ENCODE measurements around the gene ARAP2. TPM values are rescaled to one million over a fixed set of nuclear protein-coding genes. Genes with fewer than 3 reads are reported as not detected.
A peak's percentile ranks its signal among the peaks of the same experiment; 100 is the strongest.

Gene ARAP2
- total RNA-seq, 2 experiments from 2014 or later = 35.8 to 49.7 TPM

DNA sequence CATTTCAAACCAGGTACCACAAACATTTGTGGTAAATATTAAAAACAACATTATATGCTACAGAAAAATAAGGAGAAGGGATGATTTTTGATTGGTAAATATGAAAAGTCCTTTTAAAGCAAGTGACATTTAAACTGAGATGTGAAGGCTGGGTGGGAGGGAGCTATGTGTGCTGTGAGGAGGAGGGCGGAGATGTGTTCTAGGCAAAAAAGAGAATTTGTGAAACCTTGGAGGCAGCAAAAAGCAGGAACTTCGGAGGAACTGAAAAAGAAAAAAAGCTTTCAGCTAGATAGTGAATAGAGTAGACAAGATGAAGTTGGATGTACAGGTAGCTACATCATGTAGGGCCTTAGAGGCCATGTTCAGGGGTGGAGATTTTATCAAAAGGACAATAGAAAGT, 10.1 kb upstream of the ARAP2 start:
- peaks cover 43% of the 10 kb centered on the region for H3K4me1 Mint-ChIP-seq
- H3K27ac Mint-ChIP-seq = peak overlapping the region; percentile 22
- peaks cover 2% of the 10 kb centered on the region for H3K36me3 Mint-ChIP-seq (ENCODE audit: low read depth)
- H3K4me3 Mint-ChIP-seq = no peak overlapping the region
- no peak for DNase-seq
- peaks cover under 1% of the 10 kb centered on the region for H3K27me3 Mint-ChIP-seq
- ChIA-PET POLR2A (no interaction called here), CTCF (interaction anchor here (0.7 to 1.9 kb wide), 5 partner anchors 9 to 145 kb away, joined by 3 to 8 read pairs (median 3); partner anchors contain the start of gene ARAP2)
- no peaks in the 10 kb centered on the region for H3K9me3 Mint-ChIP-seq

DNA sequence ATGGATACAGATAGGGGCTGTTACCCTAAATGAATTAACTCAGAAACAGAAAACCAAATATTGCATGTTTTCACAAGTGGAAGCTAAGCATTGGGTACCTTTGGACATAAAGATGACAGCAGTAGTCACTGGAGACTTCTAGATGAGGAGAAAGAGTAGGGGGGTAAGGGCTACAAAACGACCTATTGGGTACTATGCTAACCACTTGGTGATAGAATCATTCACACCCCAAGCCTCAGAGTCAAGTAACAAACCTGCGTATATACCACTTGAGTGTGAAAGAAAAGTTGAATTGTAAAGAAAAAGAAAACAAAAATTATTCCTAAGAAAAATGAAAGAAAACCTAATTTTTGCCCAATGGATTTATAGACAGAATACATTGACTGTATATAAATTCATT, 7.7 kb upstream of the ARAP2 start:
- Mint-ChIP-seq H3K27ac (no peak overlapping the region), H3K36me3 (ENCODE audit: low read depth) (no peaks in the 10 kb centered on the region), H3K4me3 (no peak overlapping the region), H3K4me1 (peaks cover 44% of the 10 kb centered on the region), H3K9me3 (no peaks in the 10 kb centered on the region), H3K27me3 (peaks cover 8% of the 10 kb centered on the region)
- DNase-seq = no peak
- ChIA-PET POLR2A (interaction anchor here (0.6 kb wide), 1 partner anchor 34 kb away, joined by 4 read pairs; no protein-coding TSS in a partner anchor), CTCF (interaction anchor here (0.6 to 1.7 kb wide), 3 partner anchors 8 to 16 kb away, joined by 3 to 11 read pairs (median 3); partner anchors contain the start of gene ARAP2)

DNA sequence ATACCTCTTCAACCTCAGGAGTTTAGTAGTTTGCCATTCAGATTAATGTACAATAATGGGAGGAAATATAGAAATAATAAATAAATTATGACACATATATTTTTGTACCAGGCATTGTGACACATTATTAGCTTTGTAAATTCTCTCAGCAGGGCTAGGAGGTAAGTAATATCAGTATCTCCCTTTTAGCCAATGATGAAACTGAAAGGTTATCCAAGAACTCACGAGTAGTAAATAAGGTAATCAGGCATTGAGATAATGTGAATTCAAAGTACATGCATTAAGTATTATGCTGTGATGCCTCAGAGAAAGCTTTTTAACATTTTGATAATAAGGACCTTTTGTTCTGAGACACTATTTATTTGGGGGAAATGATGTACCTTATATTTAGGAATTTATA, 5.3 kb upstream of the ARAP2 start:
- ChIA-PET CTCF (no interaction called here), POLR2A (no interaction called here)
- peaks cover 38% of the 10 kb centered on the region for H3K4me1 Mint-ChIP-seq
- H3K36me3 Mint-ChIP-seq (ENCODE audit: low read depth) = no peaks in the 10 kb centered on the region
- peaks cover 8% of the 10 kb centered on the region for H3K27me3 Mint-ChIP-seq
- no peak overlapping the region for H3K27ac Mint-ChIP-seq
- H3K4me3 Mint-ChIP-seq = no peak overlapping the region
- DNase-seq = no peak
- H3K9me3 Mint-ChIP-seq = no peaks in the 10 kb centered on the region

DNA sequence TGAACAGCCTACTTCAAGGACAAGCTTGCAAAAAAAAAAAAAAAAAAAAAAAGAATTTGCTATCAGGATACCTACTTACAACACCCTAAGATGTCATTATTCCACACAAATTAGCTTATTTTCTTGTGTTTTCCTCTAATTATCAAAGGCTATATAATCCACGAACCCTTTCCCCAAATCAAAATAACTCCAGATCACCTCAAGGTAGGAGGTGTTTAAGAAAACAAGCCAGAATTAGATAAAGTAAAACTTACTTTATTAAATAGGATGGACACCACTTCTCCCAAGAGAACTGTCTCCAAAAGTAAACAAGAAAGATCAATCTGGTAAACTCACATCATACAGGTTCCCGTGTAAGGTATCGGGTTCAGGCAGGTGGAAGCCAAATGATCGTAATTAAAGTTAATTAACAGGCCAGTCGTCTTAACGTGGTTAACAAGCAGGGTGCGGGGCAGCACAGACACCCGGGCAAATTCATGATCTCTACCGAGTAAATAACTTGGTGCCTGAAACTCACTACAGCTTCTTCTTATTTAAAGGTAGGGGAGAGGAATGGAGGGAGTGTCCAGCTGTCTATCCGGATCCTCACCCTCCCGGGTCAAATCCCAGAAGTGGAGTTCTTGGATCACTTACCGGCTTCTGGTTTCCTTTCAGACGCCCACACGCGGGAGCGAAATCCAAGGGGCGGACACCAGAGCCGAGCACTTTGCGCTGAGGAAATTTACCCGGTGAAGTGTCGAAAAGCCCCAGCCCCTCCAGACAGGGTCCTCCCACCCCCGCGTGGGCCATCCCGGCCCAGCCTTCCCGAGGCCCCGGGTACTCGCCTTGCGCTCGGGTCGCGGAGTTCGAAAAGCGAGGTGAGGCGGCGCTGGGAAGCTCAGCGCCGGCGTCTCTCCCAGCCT, 708 bp downstream of the ARAP2 start:
- DNase-seq = peak; percentile 48
- H3K4me1 Mint-ChIP-seq = peaks cover 43% of the 10 kb centered on the region
- peaks cover 31% of the 10 kb centered on the region for H3K36me3 Mint-ChIP-seq (ENCODE audit: low read depth)
- ChIA-PET POLR2A (interaction anchor here (0.6 to 2.0 kb wide), 4 partner anchors 12 to 142 kb away, joined by 3 to 10 read pairs (median 4); no protein-coding TSS in a partner anchor), CTCF (interaction anchor here (0.5 to 2.9 kb wide), 22 partner anchors 8 to 156 kb away, joined by 3 to 11 read pairs (median 4); no protein-coding TSS in a partner anchor)
- peak overlapping the region; percentile 95 for H3K27ac Mint-ChIP-seq
- peaks cover 3% of the 10 kb centered on the region for H3K27me3 Mint-ChIP-seq
- H3K4me3 Mint-ChIP-seq = peak overlapping the region; percentile 98
- H3K9me3 Mint-ChIP-seq = peaks cover 11% of the 10 kb centered on the region

DNA sequence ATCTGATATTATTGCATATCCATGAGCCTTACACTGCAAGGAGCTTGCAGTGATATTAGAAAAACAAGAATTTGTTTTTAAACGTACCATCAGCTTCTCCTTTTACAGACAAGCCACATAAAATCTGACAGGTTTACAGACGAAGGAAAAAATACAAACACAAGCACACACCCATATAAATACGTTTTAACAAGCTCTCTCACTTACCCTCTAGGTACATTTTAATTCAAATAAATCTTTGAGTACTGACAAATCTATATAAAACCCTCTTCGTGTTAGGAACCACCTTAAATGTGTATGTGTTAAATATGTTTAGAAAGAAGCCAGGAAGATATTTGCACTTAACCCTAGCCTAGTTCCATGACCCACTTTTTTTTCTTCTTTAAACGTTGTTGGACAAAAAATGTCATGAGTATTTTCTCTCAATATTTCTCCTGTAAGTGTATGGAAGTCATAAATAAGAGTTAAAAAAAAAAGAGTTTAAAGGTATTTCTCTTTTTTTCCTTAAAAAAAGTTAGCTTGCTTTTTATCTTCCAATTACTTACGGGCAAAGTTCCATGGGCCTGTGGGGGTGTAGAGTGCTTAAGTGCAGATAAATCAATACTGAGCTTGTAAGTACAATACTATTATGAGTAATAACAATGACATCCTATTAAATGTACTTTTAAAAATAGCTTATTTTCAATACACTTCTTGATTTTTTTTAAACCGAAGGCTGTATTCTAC, 1.5 kb downstream of the ARAP2 start:
- peaks cover 17% of the 10 kb centered on the region for H3K9me3 Mint-ChIP-seq
- H3K36me3 Mint-ChIP-seq (ENCODE audit: low read depth) = peaks cover 39% of the 10 kb centered on the region
- H3K4me3 Mint-ChIP-seq = peak overlapping the region; percentile 98
- DNase-seq = no peak
- ChIA-PET CTCF (interaction anchor here (0.7 to 2.6 kb wide), 9 partner anchors 10 to 157 kb away, joined by 3 to 8 read pairs (median 3); no protein-coding TSS in a partner anchor), POLR2A (interaction anchor here (0.6 to 2.0 kb wide), 4 partner anchors 13 to 210 kb away, joined by 3 to 5 read pairs (median 4); no protein-coding TSS in a partner anchor)
- peak overlapping the region; percentile 95 for H3K27ac Mint-ChIP-seq
- H3K4me1 Mint-ChIP-seq = peaks cover 52% of the 10 kb centered on the region
- H3K27me3 Mint-ChIP-seq = peaks cover 3% of the 10 kb centered on the region

DNA sequence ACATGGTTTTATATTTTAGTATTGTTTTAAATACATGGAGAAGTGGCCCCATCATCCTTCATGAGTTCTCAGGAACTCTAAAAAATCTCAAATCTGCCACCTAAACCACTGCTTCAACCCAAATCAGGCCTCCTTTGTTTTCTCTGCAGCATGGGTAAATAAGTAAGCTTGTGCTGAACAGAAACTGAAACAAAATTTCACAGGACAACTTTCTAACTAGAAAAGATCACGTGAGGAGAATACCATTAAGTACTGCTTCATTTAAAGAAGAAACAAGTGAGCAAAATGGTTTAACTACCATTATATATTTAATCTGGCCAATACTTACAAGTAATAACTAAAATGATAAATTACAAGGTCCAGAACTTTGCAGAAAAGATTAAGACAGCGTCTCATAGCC, 2.5 kb downstream of the ARAP2 start:
- Mint-ChIP-seq H3K27ac (peak overlapping the region; percentile 95), H3K4me3 (peak overlapping the region; percentile 98), H3K9me3 (peaks cover 24% of the 10 kb centered on the region), H3K27me3 (no peaks in the 10 kb centered on the region), H3K36me3 (ENCODE audit: low read depth) (peaks cover 48% of the 10 kb centered on the region), H3K4me1 (peaks cover 57% of the 10 kb centered on the region)
- ChIA-PET POLR2A (interaction anchor here (0.6 to 0.9 kb wide), 2 partner anchors 13 to 16 kb away, joined by 4 to 5 read pairs; no protein-coding TSS in a partner anchor), CTCF (no interaction called here)
- peak; percentile 43 for DNase-seq

DNA sequence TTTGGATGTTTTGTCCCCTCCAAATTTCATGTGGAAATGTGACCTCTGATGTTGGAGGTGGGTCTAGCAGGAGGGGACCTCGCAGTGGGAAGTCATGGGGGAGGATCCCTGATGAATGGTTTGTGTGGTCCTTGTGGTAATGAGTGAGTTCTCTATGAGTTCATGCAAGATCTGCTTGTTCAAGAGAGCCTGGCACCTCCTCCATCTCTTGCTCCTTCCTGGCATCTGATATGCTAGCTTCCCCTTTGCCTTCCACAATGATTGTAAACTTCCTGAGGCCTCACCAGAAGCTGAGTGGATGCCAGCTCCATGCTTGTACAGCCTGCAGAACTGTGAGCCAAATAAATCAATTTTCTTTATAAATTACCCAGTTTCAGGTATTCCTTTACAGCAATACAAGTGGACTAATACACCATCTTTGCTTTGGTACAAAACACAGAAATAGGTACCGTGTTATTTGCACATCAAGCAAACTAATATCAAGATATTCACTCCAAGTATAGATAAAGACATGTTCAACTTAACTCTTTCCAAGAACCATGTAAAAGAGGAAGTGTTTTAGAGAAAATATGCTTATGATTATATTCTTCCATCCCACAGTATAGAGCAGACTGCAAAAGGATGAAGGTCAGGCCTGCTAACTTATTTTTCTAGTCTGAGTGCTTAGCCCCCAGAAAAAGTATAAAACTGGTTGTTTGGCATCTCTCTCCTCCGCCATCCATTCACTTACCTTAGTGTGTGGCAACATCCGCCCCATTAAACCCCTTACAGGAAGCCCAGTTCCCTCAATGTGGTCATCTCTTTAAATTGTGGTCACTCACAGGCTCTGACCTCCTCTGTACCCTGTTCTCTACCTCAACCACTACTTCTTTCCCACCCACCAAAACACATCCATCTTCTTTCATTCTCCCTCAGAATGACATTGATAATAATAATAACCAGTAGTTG, 6.7 kb downstream of the ARAP2 start:
- peaks cover 77% of the 10 kb centered on the region for H3K36me3 Mint-ChIP-seq (ENCODE audit: low read depth)
- ChIA-PET CTCF (interaction anchor here (1.3 kb wide), 1 partner anchor 48 kb away, joined by 3 read pairs; no protein-coding TSS in a partner anchor), POLR2A (no interaction called here)
- H3K27me3 Mint-ChIP-seq = no peaks in the 10 kb centered on the region
- peaks cover 58% of the 10 kb centered on the region for H3K4me1 Mint-ChIP-seq
- no peak overlapping the region for H3K4me3 Mint-ChIP-seq
- no peak for DNase-seq
- peaks cover 50% of the 10 kb centered on the region for H3K9me3 Mint-ChIP-seq
- no peak overlapping the region for H3K27ac Mint-ChIP-seq

DNA sequence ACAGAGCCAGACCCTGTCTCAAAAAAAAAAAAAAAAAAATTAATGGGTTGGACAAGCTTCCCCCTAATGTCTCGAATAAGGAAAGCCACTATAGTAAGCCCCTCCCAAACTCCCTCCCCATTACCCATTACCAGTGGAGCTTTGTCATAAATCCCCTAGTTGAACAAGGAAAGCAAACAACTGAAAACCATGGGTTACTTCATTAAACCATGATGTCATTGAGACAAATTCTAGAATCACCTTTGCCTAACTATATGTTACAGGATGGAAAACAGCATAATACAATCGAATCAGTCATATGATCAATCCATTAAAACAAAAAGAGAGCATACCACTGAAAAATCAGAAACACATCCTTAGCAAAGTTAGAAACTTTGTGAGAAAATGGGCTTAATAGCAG, 8.2 kb downstream of the ARAP2 start:
- DNase-seq = no peak
- Mint-ChIP-seq H3K27me3 (no peaks in the 10 kb centered on the region), H3K4me3 (no peak overlapping the region), H3K4me1 (peaks cover 50% of the 10 kb centered on the region), H3K36me3 (ENCODE audit: low read depth) (peaks cover 79% of the 10 kb centered on the region), H3K27ac (no peak overlapping the region), H3K9me3 (peaks cover 54% of the 10 kb centered on the region)
- POLR2A ChIA-PET = no interaction called here
- CTCF ChIA-PET = interaction anchor here (0.7 to 1.5 kb wide), 3 partner anchors 8 to 78 kb away, joined by 3 to 5 read pairs (median 3); partner anchors contain the start of gene ARAP2

DNA sequence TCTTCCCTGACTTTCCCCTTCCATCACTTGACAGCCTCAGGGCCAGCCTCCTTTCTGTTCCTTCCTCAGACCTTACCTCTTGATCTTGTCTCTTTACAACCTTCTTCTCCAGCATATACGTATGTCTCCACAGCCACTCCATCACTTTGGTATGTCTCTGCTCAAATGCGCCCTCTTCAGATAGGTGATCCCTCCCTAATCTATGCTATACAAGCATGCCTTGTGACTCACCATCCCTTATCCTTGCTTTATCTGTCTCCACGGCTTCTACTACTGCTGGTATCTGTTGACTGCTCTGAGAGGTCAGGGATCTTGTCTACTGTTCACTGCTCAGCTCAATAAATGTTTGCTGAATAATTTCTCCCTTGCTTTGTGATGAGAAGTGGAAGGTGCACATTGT, 9.0 kb downstream of the ARAP2 start:
- Mint-ChIP-seq H3K36me3 (ENCODE audit: low read depth) (peaks cover 78% of the 10 kb centered on the region), H3K4me1 (peaks cover 43% of the 10 kb centered on the region), H3K27ac (no peak overlapping the region), H3K27me3 (no peaks in the 10 kb centered on the region), H3K9me3 (peaks cover 54% of the 10 kb centered on the region), H3K4me3 (no peak overlapping the region)
- ChIA-PET CTCF (interaction anchor here (1.2 to 1.5 kb wide), 3 partner anchors 9 to 24 kb away, joined by 3 to 5 read pairs (median 3); partner anchors contain the start of gene ARAP2), POLR2A (interaction anchor here (1.1 kb wide), 1 partner anchor 43 kb away, joined by 4 read pairs; no protein-coding TSS in a partner anchor)
- no peak for DNase-seq

DNA sequence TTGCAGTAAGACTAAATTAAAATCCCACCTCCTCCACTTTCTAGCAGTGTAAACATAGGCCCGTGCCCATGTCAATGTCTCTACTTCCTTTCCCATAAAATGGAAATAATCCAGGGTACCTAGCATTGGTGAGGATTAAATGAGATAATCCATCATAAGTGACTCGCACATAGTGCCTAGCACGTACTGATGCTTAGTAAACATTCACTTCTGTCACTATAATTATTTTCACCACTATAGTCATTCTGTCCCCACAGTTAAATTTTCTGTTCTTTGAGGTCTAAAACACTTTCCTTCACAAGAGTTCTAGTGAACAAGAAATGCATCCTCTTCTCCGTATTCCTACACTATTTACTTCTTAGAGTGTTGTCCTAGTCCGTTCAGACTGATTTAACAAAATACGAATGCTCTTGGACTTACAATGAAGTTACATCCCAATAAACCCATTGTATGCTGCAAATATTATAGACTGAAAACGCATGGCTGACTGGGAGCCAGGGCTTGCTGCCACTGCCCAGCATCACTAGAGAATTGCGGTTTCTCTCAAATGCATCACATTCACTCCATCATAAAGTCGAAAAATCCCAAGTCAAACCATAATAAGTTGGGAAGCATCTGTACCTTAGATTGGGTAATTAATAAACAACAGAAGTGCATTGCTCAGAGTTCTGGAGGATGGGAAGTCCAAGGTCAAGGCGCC, 10.6 kb downstream of the ARAP2 start:
- Mint-ChIP-seq H3K9me3 (peaks cover 44% of the 10 kb centered on the region), H3K27me3 (no peaks in the 10 kb centered on the region), H3K27ac (no peak overlapping the region), H3K4me3 (no peak overlapping the region), H3K36me3 (ENCODE audit: low read depth) (peaks cover 68% of the 10 kb centered on the region), H3K4me1 (peaks cover 32% of the 10 kb centered on the region)
- no peak for DNase-seq
- POLR2A ChIA-PET = no interaction called here
- CTCF ChIA-PET = no interaction called here

DNA sequence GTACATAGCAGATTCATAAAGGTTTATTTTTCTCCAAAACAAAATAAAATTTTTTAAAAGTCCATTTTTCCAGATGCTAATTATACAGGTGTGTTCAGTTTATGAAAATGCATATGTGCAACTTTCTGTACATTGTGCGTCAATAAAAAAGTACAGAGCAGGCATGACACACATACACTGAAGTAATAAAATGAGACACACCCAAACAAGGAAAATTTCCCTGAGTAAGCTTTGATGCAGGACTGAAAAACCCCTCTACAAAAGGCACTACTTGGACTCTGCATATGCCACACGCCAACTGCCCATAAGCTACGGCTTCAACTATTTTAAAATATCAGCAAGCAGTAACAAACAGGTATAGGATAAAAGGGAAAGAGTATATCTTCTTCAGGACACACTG, 13.8 kb downstream of the ARAP2 start:
- no peak overlapping the region for H3K4me3 Mint-ChIP-seq
- peaks cover 16% of the 10 kb centered on the region for H3K4me1 Mint-ChIP-seq
- no peaks in the 10 kb centered on the region for H3K27me3 Mint-ChIP-seq
- peaks cover 25% of the 10 kb centered on the region for H3K9me3 Mint-ChIP-seq
- CTCF ChIA-PET = no interaction called here
- POLR2A ChIA-PET = no interaction called here
- H3K36me3 Mint-ChIP-seq (ENCODE audit: low read depth) = peaks cover 57% of the 10 kb centered on the region
- no peak overlapping the region for H3K27ac Mint-ChIP-seq
- no peak for DNase-seq

Measured in activated CD4-positive, alpha-beta T cell treated with anti-CD3 and anti-CD28 coated beads, Interleukin-2, amount 10 ng/mL, durations not matched to agents 7 days and 5 days (primary cell).